GM12875 (cell line): ENCODE measurements around the gene TRPV6.

Experiments
- H3K4me3 ChIP-seq: one replicate; pipeline ENCODE4 v1.5.1; 2011; ENCODE audit warnings: low read depth, low read length, control low read depth
- TF ChIP-seq, protein P1 (sequence below): IDR thresholded peaks from 2 replicates; pipeline ENCODE4 v1.5.1; 2011; ENCODE audit warnings: low read depth, mild to moderate bottlenecking, control low read depth, inconsistent platforms, low read length, moderate library complexity, borderline replicate concordance; ENCODE audit not compliant: insufficient read depth

TRPV6 gene

DNA sequence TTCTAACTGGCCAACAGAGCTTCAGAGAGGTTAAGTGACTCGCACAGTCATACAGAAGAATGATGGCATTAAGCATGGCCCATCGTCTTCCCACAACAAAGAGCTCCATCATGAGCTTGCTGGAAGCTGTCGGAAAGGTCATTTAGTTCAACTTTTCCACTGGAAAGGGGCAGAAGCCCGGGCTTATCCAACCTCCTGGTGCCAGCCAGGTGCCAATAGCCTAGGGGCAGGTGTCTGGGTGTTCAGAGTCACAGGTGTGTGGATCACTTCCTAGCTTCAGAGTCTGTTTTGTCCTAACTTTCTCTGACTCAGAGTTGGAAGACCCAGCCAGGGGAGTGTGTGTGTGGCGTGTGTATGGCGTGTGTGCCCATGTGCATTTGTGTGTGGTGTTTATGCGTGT lies 1.3 kb upstream of the TRPV6 start:
- TF ChIP-seq, protein P1, sequence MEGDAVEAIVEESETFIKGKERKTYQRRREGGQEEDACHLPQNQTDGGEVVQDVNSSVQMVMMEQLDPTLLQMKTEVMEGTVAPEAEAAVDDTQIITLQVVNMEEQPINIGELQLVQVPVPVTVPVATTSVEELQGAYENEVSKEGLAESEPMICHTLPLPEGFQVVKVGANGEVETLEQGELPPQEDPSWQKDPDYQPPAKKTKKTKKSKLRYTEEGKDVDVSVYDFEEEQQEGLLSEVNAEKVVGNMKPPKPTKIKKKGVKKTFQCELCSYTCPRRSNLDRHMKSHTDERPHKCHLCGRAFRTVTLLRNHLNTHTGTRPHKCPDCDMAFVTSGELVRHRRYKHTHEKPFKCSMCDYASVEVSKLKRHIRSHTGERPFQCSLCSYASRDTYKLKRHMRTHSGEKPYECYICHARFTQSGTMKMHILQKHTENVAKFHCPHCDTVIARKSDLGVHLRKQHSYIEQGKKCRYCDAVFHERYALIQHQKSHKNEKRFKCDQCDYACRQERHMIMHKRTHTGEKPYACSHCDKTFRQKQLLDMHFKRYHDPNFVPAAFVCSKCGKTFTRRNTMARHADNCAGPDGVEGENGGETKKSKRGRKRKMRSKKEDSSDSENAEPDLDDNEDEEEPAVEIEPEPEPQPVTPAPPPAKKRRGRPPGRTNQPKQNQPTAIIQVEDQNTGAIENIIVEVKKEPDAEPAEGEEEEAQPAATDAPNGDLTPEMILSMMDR = no peak
- H3K4me3 ChIP-seq = no peak overlapping the region

DNA sequence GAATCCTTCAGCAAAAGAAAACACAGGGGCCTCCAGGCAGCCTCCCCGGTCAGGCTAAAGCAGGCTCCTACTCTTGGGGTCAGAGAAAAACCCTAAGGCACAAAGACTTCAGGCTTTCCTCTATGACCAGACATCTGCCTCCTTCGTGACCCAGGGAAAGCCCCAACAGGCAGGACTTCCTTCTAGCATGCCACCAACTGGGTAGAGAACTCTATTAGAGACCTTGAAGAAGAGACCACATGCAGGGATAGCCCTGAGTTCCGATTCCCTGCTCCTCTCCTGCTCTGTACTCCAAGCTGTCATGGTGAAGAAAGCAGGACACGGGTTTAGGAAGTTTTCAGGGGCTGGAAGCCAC lies 1.3 kb downstream of the TRPV6 start:
- H3K4me3 ChIP-seq = no peak overlapping the region
- TF ChIP-seq, protein P1 = no peak

DNA sequence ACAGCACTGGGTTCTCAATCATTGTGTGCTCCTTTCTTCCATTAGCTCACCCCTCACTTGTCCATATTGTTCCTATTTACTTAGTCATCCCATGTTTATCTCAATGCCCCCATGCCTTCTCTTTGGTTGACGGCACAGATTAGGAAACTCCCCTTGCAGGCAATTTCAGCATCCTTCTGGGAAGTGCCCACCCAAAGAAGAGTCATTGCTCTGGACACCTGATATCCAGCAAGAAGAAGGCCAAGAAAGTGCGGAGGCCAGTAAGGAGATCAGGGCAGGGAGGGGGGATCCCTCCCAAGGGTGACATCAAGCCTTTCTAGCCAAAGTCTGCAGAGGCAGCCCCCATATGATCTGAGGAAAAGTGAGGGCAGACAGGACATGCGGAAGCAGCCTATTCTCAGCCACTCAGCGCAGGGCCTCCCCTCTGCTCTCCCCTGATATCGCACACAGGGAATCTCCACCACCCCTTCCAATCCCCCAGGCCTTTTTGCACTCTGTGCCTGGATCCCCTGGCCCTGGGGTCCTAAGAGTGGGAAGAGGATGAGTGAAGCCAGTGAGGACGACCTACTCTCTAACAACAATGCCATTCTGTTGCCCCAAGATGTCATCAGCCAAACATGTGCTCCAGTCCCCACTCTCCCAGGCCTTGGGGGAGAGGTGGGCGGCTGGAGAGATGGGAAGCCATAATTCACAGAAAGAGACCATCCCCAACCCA lies 1.8 kb downstream of the TRPV6 start:
- TF ChIP-seq, protein P1 = no peak
- no peak overlapping the region for H3K4me3 ChIP-seq

DNA sequence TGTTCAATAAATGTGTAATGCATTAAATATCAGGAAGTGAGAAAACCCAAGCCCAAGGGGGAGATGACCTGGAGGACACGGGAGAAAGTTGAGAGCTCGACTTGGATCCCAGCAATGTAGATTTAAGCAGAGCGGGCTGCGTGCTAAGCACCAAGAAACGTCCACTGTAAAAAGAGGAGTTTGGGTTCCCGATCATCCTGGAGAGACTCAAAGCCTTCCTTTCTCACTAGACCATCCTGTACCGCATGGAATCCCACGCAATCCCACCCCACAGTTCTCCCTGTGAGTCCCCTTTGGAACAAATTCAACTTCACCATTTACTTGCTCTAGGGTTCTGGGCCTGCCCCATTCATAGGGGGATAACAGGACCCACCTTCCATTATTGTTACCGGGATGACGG lies 2.4 kb downstream of the TRPV6 start:
- no peak overlapping the region for H3K4me3 ChIP-seq
- TF ChIP-seq, protein P1 = no peak

DNA sequence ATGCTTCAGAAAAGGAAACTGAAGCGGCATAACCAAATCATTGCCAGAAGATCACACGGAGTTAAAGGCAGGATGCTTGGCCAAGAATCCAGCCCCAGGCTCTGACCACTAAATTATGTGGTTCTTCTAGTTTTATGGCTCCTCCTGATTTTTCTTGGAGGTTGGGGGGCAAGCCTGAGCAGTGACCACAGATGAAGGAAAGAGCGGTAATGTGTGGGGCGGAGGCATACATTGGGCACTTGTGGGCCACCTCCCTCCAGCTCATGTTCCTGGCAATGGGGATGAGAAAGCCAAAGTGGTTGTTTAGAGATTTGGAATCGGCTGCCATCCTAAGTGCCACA lies 3.2 kb downstream of the TRPV6 start:
- TF ChIP-seq, protein P1 = no peak
- H3K4me3 ChIP-seq = no peak overlapping the region

DNA sequence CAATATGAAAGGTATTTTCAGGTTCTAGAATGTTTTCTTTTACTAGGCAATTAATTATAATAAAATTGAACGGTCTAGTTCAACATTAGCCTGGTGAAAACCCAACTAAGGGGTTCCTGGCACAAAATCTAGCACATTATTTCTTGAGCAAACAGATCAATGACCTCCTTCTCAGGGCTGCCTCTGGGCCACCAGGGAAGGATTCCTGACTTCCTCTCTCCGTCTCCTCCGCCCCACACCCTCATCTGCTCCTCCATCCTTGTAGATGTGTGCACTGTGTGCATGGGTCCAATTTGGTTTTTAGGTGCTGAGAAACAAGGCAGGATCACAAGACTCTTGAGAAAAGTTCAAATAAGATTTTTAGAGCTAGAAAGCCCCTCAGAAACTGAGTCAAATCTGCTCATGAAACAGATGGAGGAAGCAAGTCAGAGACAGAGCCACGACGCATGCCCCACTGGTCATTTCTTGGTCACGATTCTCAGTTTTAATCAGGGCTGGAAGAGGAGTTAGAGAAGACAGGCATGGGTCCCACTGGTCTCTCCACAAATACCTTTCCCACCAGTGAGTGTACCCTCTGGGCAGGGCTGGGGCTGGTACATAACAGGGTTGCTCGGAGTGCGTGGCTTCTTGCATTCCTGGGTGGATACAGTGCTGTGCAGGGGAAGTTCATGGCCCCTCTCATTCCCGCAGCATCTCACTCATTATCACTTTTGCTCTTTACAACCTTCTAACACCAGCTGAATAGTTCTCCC lies 3.8 kb downstream of the TRPV6 start:
- no peak overlapping the region for H3K4me3 ChIP-seq
- TF ChIP-seq, protein P1 = no peak
